Smooth muscle cell (in vitro differentiated cells): Measurements from ENCODE around the gene STK36. TPM values are rescaled to one million over a fixed set of nuclear protein-coding genes. Genes with fewer than 3 reads are reported as not detected.

Source experiments
- DNase-seq: peaks from one replicate; lab custom pipeline; 2025; ENCODE audit not compliant: unreplicated experiment; lab: John Stamatoyannopoulos, UW
- H2AFZ ChIP-seq: fragments of 200-600 bp; sonication (generic); 2 replicates; pipeline ENCODE4 v1.6.0; 2016; ENCODE audit warnings: antibody characterized with exemption, low read depth, mild to moderate bottlenecking
- H3F3A ChIP-seq: fragments of 200-600 bp; sonication (generic); 2 replicates; pipeline ENCODE4 v1.6.0; 2017; ENCODE audit warnings: antibody characterized with exemption, low read depth
- H3K27ac ChIP-seq: fragments of 200-600 bp; sonication (generic); 2 replicates; pipeline ENCODE4 v1.5.1; 2016; ENCODE audit warnings: low read depth, mild to moderate bottlenecking
- H3K27me3 ChIP-seq: fragments of 200-600 bp; sonication (generic); 2 replicates; pipeline ENCODE4 v1.6.1; 2016; ENCODE audit warnings: low read depth, mild to moderate bottlenecking
- H3K36me3 ChIP-seq: fragments of 200-600 bp; sonication (generic); 2 replicates; pipeline ENCODE4 v1.5.1; 2016; ENCODE audit warnings: low read depth
- H3K4me1 ChIP-seq: fragments of 200-600 bp; sonication (generic); 2 replicates; pipeline ENCODE4 v1.5.1; 2016; ENCODE audit warnings: low read depth
- H3K4me2 ChIP-seq: fragments of 200-600 bp; sonication (generic); 2 replicates; pipeline ENCODE4 v1.6.0; 2016; ENCODE audit warnings: mild to moderate bottlenecking
- H3K4me3 ChIP-seq: fragments of 200-600 bp; sonication (generic); 2 replicates; pipeline ENCODE4 v1.5.1; 2016; ENCODE audit warnings: mild to moderate bottlenecking
- H3K79me2 ChIP-seq: fragments of 200-600 bp; sonication (generic); 2 replicates; pipeline ENCODE4 v1.6.0; 2016; ENCODE audit warnings: low read depth, mild to moderate bottlenecking
- H3K9ac ChIP-seq: fragments of 200-600 bp; sonication (generic); 2 replicates; pipeline ENCODE4 v1.6.0; 2016; ENCODE audit warnings: low read depth
- H3K9me3 ChIP-seq: fragments of 200-600 bp; sonication (generic); replicated peaks from 2 replicates; pipeline ENCODE4 v1.5.1; 2016; ENCODE audit warnings: low read depth
- H4K20me1 ChIP-seq: fragments of 200-600 bp; sonication (generic); 2 replicates; pipeline ENCODE4 v1.6.0; 2016; ENCODE audit warnings: low read depth
- CTCF ChIP-seq: fragments of 200-600 bp; sonication (generic); IDR thresholded peaks from 2 replicates; pipeline ENCODE4 v1.5.1; 2017; ENCODE audit warnings: borderline replicate concordance, mild to moderate bottlenecking, antibody characterized with exemption; ENCODE audit not compliant: insufficient read depth, poor library complexity, severe bottlenecking
- WGBS: methylation state at CpG from one replicate; pipeline ENCODE4 v1.1.7; 2016; ENCODE audit warnings: low lambda C conversion rate; 5-methylcytosine and 5-hydroxymethylcytosine counted together
- polyA plus RNA-seq: library from polyadenylated mRNA; unstranded; fragments of >200 nt; fragmentation: Nextera tagmentation; extraction: Ambion mirVana; gene quantifications from 2 replicates; pipeline ENCODE4 v1.2.1, GENCODE V29; 2016
- total RNA-seq: library from RNA; depleted of rRNA; stranded (reverse); fragments of >200 nt; gene quantifications from 2 replicates; pipeline ENCODE4 v1.2.3, GENCODE V29; 2014

STK36 gene
- total and polyA plus RNA-seq, 2 experiments from 2014 or later, result 18.8 to 22.7 TPM

DNA sequence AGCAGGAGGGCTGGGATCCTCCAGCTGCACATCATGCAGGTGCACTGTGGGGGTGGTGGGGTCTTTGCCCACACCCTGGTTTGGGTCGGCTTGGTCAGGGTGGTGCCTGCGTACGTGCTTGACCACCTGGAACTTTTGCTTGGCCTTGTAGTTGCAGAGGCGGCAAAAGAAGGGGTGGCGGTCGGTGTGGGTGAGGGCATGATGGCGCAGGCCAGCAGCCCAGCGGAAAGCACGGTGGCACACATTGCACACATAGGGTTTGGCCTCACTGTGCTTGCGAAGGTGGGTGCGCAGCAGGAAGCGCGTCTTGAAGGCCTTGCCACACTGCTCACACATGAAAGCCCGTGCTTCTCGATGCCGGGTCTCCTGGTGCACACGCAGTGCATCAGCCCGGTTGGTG, 33.5 kb upstream of the STK36 start:
- Histone ChIP-seq H3K36me3 (peaks cover 5% of the 10 kb centered on the region), H3K9ac (no peak overlapping the region), H3K27me3 (no peaks in the 10 kb centered on the region), H3K4me1 (no peaks in the 10 kb centered on the region), H3K27ac (no peak overlapping the region), H3K79me2 (no peaks in the 10 kb centered on the region), H3K4me3 (no peak overlapping the region), H3F3A (no peaks in the 10 kb centered on the region), H3K9me3 (no peaks in the 10 kb centered on the region), H3K4me2 (no peak overlapping the region), H2AFZ (no peak overlapping the region), H4K20me1 (no peaks in the 10 kb centered on the region)
- 98% methylated on average over 17 of the region's 18 CpGs for WGBS
- no peak for TF ChIP-seq CTCF
- no peak for DNase-seq

DNA sequence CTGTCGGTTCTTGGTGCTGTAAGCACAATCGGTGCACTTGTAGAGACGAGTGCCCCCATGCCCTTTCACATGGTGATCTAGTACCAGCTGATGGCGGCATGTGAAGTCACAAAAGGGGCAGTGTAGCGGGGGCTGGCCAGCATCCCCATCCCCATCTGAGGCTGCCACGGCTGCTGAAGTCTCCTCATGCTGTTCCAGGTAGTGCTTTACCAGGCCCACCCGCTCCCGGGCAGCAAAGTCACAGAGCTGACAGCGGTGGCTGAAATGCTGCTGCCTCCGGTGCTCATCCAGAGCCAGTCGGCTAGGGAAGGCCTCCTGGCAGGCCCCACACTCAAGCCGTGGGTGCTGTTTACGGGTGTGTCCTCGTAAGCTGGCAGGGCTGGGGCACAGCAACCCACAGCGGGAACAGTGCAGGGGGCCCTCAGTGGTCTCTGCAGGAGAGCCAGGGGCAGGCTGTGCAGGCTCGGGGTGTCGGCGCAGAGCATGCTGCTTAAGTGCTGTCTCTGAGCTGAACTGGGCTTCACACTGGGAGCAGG, 29.7 kb upstream of the STK36 start:
- H3F3A ChIP-seq, result no peaks in the 10 kb centered on the region
- H3K27me3 ChIP-seq, result no peaks in the 10 kb centered on the region
- no peak overlapping the region for H3K27ac ChIP-seq
- WGBS, result 97% methylated on average over 18 of the region's 18 CpGs
- no peaks in the 10 kb centered on the region for H3K9me3 ChIP-seq
- H3K4me1 ChIP-seq, result no peaks in the 10 kb centered on the region
- TF ChIP-seq CTCF, result no peak
- no peaks in the 10 kb centered on the region for H4K20me1 ChIP-seq
- no peak overlapping the region for H2AFZ ChIP-seq
- H3K36me3 ChIP-seq, result no peaks in the 10 kb centered on the region
- DNase-seq, result no peak
- no peak overlapping the region for H3K9ac ChIP-seq
- no peaks in the 10 kb centered on the region for H3K79me2 ChIP-seq
- H3K4me3 ChIP-seq, result no peak overlapping the region
- no peak overlapping the region for H3K4me2 ChIP-seq

DNA sequence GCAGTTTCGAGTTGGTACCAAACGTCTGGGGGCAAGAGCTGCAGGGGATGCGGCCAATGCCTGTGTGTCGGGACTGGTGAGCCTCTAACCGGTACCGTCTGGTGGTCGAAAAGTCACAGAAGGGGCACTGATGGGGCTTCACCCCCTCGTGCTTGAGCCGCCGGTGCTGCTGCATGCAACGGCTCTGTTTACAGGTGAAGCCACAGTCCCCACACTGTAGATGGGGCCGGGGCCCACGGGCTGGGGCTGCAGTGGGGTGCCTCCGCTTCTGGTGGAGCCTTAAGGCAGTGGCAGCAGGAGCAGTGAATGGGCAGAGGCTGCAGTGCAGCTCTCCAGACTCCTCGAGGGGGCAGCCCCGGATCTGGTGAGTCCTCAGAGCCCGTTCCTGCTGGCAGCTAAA, 29.1 kb upstream of the STK36 start:
- no peak overlapping the region for H3K4me3 ChIP-seq
- H3K4me1 ChIP-seq, result no peaks in the 10 kb centered on the region
- H3K27ac ChIP-seq, result no peak overlapping the region
- no peaks in the 10 kb centered on the region for H3K36me3 ChIP-seq
- no peak for DNase-seq
- H2AFZ ChIP-seq, result no peak overlapping the region
- H4K20me1 ChIP-seq, result no peaks in the 10 kb centered on the region
- H3K9ac ChIP-seq, result no peak overlapping the region
- 94% methylated on average over 17 of the region's 17 CpGs for WGBS
- H3K4me2 ChIP-seq, result no peak overlapping the region
- TF ChIP-seq CTCF, result no peak
- H3K9me3 ChIP-seq, result no peaks in the 10 kb centered on the region
- H3F3A ChIP-seq, result no peaks in the 10 kb centered on the region
- H3K27me3 ChIP-seq, result no peaks in the 10 kb centered on the region
- no peaks in the 10 kb centered on the region for H3K79me2 ChIP-seq

- Histone ChIP-seq H3K4me2 (no peak overlapping the region), H3K4me1 (no peaks in the 10 kb centered on the region), H3K4me3 (no peak overlapping the region), H2AFZ (no peak overlapping the region), H3K36me3 (no peaks in the 10 kb centered on the region), H3K79me2 (no peaks in the 10 kb centered on the region), H3K9ac (no peak overlapping the region), H3K9me3 (no peaks in the 10 kb centered on the region), H3K27ac (no peak overlapping the region), H4K20me1 (no peaks in the 10 kb centered on the region), H3F3A (no peaks in the 10 kb centered on the region), H3K27me3 (no peaks in the 10 kb centered on the region)
- 95% methylated on average over 10 of the region's 10 CpGs for WGBS
- no peak for DNase-seq
- no peak for TF ChIP-seq CTCF
Measured at GRCh38 chr2:218643751-218644310, 28.1 kb upstream of the STK36 start.
